Measurements from ENCODE around the gene IFNGR2.

GRCh38 chr21:33398361-33398760, 4.9 kb upstream of the IFNGR2 start:
- TF ChIP-seq MAX (IDR thresholded peaks at IDR 0.05) (no peak), RARB (CRISPR knock-in tag; IDR thresholded peaks at IDR 0.05) (no peak), MAFK (IDR thresholded peaks at IDR 0.05; ENCODE audit: partially characterized antibody) (no peak), RAD21 (conservative IDR thresholded peaks at IDR 0.05 in 1 of 2, IDR thresholded peaks at IDR 0.05 in 1 of 2) (no peak), POLR2A (IDR thresholded peaks at IDR 0.05; ENCODE audit: low read length) (no peak), CBX8 (IDR thresholded peaks at IDR 0.05) (no peak), JUNB (IDR thresholded peaks at IDR 0.05) (no peak)
- TF ChIP-seq, protein P1, sequence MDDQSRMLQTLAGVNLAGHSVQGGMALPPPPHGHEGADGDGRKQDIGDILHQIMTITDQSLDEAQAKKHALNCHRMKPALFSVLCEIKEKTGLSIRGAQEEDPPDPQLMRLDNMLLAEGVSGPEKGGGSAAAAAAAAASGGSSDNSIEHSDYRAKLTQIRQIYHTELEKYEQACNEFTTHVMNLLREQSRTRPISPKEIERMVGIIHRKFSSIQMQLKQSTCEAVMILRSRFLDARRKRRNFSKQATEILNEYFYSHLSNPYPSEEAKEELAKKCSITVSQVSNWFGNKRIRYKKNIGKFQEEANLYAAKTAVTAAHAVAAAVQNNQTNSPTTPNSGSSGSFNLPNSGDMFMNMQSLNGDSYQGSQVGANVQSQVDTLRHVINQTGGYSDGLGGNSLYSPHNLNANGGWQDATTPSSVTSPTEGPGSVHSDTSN (IDR thresholded peaks at IDR 0.05): no peak
- TF ChIP-seq, protein P2, sequence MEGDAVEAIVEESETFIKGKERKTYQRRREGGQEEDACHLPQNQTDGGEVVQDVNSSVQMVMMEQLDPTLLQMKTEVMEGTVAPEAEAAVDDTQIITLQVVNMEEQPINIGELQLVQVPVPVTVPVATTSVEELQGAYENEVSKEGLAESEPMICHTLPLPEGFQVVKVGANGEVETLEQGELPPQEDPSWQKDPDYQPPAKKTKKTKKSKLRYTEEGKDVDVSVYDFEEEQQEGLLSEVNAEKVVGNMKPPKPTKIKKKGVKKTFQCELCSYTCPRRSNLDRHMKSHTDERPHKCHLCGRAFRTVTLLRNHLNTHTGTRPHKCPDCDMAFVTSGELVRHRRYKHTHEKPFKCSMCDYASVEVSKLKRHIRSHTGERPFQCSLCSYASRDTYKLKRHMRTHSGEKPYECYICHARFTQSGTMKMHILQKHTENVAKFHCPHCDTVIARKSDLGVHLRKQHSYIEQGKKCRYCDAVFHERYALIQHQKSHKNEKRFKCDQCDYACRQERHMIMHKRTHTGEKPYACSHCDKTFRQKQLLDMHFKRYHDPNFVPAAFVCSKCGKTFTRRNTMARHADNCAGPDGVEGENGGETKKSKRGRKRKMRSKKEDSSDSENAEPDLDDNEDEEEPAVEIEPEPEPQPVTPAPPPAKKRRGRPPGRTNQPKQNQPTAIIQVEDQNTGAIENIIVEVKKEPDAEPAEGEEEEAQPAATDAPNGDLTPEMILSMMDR (IDR thresholded peaks at IDR 0.05): no peak
- TF ChIP-seq, protein P3, sequence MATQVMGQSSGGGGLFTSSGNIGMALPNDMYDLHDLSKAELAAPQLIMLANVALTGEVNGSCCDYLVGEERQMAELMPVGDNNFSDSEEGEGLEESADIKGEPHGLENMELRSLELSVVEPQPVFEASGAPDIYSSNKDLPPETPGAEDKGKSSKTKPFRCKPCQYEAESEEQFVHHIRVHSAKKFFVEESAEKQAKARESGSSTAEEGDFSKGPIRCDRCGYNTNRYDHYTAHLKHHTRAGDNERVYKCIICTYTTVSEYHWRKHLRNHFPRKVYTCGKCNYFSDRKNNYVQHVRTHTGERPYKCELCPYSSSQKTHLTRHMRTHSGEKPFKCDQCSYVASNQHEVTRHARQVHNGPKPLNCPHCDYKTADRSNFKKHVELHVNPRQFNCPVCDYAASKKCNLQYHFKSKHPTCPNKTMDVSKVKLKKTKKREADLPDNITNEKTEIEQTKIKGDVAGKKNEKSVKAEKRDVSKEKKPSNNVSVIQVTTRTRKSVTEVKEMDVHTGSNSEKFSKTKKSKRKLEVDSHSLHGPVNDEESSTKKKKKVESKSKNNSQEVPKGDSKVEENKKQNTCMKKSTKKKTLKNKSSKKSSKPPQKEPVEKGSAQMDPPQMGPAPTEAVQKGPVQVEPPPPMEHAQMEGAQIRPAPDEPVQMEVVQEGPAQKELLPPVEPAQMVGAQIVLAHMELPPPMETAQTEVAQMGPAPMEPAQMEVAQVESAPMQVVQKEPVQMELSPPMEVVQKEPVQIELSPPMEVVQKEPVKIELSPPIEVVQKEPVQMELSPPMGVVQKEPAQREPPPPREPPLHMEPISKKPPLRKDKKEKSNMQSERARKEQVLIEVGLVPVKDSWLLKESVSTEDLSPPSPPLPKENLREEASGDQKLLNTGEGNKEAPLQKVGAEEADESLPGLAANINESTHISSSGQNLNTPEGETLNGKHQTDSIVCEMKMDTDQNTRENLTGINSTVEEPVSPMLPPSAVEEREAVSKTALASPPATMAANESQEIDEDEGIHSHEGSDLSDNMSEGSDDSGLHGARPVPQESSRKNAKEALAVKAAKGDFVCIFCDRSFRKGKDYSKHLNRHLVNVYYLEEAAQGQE (IDR thresholded peaks at IDR 0.05): no peak
